C4-2B (cell line): Measurements from ENCODE around the gene ARF1.

ENCODE experiments used
- CTCF ChIP-seq: fragments of 450-650 bp; conservative IDR thresholded peaks from 2 replicates; pipeline ENCODE4 v1.5.1; 2017; ENCODE audit warnings: mild to moderate bottlenecking
- ZFX ChIP-seq: fragments of 450-650 bp; IDR thresholded peaks from 2 replicates; pipeline ENCODE4 v1.6.1; 2017

- no peak for TF ChIP-seq CTCF
- no peak for TF ChIP-seq ZFX
These were observed 12.3 kb upstream of the ARF1 start for GRCh38 chr1:228070173-228070572.
